ELF-1 (cell line): ENCODE data around the gene USP10.
A peak's percentile ranks its signal among the peaks of the same experiment; 100 is the strongest.
"Not testable (repeated sequence)": the region's sequence is repeated elsewhere in the genome, so short reads cannot be mapped to it uniquely, and the experiment has no call there.

ENCODE experiments used
- DNase-seq: peaks from one replicate; pipeline ENCODE4 v3.0.0-alpha.2; 2016; ENCODE audit warnings: low read depth, low spot score

The USP10 gene

DNA sequence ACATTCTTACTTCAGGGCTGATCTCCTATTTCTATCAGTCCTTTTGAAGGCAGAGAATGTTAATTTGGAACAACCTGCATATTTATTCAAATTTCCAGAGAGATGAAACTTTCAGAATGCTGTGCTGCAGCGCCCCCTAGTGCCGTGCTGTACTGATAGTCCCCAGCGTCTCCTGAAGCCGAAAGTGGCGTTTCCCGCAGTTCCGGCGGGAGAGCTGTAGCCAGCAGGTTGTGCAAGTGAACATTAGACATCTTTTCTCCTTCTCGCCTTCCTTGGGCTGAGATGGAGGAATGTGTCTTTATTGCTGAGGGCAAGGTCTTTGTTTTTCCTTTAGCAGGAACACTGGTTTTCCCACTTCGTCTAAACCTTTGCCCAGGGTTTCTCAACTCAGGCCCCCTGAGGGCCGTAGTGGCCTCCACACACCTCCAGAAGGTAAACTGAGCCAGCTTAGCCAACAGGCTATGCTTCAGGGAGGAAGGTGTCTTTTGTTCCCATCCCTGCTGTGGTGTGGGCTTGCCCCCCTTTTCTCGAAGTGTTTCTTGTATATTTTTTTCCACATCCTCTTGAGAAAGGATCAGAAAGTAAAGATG is 26.4 kb downstream of the USP10 start:
- DNase-seq, result peak; percentile 89

DNA sequence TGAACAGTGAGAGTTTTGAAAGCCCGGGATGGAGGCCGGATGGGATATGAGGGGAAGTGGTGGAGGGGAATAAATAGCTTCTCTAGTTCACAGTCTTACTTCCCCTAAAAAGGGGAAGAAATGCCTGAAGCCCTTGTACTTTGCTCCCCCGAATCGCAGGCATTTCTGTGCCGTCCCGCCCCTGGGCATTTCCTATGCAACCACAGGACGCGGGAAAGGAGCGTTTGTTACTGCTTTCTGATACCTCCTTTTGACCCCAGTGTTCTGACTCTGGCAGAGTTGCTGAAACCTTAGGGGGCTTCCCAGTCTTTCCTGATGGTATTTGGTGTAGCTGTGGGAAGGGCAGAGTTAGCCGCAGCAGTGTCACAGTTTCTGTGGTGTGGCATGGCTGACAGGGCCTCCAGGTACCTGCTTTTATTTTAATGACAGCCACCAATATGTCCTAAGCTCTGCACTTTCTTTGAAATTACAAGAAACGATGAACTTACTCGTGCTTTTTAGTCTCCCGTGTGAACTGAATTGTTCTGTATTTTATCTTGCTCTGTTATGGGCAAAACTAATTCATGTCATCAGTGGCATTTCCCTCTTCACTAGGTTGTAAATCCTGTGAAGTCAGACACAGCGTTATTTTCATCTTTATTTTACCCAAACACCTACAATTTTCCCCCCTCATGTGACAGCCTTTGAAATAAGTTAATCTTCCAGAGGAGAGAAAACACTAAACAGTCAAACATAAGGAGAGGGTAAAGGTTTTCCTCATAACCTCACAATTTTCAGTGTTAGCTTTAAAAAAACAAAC is 27.1 kb downstream of the USP10 start:
- DNase-seq, result peak; percentile 50

DNA sequence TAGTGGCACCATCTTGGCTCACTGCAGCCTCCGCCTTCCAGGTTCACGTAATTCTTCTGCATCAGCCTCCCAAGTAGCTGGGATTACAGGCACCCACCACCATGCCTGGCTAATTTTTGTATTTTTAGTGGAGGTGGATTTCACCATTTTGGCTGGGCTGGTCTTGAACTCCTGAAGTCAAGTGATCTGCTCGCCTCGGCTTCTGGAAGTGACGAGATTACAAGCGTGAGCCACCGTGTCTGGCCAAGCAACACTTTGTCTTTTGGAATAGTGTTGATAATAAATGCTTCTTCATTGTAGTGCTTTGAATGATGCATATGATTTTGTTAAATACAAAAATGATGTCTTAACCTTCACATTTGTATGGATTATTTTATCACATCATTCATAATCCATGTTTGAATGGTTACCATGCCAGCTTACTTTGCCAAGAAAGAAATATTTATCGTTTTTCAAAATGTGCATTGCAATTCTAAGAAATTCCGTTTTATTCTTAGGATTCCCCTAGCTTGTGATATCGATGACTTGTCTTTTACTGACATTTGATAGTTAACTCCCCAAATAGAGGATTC is 29.1 kb downstream of the USP10 start:
- DNase-seq, result no peak

DNA sequence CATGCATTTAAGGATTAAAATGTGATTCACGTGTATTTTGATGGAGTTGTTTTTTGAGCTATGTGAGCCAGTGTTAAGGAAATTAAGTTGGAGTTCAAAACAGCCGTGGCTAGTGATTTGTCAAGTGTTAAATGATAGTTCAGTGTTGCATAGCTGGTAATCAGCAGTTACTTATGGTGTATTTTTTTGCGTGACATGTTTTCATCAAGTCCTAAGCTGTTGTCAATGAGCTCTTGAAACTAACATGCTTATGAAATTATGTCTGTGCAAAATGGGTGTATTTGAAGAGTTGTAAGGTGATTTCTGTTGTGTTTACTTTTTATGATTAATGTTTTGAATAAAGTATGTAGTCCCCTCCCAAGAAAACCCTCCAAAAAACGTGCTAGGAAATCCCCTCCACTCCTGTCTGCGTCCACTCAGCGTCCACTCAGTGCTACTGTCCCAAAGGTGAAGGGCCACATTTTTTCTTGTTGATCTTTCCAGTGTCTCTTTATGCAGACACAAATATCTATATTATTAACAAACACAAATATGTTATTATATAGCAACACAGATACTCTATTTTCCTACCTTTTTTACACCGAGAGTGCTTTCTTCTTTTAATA is 30.0 kb downstream of the USP10 start:
- no peak for DNase-seq

DNA sequence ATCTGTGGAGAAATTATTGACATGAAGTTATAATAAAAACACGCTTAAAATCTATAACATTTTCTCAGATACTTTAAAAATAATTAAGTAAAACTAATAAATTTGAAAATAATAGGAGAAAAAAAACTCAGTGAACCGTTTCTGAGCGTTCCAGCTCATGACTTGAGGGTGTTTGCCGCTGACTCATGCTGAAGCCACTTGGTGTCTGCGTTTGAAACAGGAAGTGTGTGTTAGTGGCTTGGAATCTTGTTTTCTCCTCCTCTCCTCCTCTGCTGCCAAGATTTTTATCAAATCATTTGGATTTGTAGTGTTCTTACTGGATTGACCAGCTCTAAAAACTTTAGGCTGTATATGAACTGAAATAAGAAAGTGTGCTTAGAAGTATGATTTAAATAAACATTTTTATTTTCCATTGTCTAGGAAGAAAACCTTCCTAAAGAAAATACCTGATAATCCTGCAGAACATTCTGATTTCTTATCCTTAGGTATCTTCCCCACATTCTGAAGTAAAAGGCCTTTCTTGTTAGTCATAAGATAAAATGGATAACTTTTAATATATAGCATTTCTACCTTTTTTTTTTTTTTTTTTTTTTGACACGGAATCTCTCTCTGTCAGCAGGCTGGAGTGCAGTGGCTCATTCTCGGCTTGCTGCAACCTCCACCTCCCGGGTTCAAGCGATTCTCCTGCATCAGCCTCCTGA is 30.8 kb downstream of the USP10 start:
- peak; percentile 54 for DNase-seq

DNA sequence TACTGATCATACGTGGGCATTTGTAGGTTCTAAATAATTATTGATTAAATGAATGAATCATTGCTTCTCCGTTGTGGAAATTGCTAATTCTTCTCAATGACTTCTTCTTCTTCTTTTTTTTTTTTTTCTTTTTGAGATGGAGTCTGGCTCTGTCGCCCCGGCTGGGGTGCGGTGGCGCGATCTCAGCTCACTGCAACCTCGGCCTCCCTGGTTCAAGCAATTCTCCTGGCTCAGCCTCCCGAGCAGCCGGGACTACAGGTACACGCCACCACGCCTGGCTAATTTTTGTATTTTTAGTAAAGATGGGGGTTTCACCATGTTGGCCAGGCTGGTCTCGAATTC is 32.5 kb downstream of the USP10 start:
- DNase-seq, result not testable (repeated sequence)

DNA sequence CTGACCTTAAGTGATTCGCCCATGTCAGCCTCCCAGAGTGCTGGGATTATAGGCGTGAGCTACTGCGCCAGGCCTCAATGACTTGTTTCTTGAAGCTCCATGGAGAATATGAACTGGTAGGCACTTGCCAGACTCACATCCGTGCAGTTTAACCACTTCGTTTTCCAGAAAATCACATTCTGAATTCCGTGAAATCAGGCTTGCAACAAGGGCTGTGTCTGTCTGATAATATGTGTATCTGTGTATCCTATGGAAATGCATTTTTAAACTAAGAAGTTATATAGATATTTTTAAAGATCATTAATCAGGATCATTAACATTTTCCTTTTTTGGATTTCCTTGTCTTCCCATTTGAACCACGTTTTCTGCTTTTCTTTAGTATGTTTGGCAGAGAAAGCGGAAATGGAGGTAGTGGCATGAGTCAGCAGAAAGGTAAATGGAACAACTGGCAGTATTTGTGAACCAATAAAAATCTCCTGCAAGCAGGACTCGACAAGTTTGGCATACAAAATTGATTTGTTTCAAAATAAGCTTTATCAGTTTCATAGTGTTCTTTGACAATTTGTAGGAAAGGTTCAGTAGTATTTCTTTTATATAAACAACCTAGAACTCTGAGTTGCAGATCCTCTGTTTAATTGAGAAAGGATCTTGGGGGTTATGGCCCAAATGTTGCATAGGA is 33.0 kb downstream of the USP10 start:
- DNase-seq, result no peak

DNA sequence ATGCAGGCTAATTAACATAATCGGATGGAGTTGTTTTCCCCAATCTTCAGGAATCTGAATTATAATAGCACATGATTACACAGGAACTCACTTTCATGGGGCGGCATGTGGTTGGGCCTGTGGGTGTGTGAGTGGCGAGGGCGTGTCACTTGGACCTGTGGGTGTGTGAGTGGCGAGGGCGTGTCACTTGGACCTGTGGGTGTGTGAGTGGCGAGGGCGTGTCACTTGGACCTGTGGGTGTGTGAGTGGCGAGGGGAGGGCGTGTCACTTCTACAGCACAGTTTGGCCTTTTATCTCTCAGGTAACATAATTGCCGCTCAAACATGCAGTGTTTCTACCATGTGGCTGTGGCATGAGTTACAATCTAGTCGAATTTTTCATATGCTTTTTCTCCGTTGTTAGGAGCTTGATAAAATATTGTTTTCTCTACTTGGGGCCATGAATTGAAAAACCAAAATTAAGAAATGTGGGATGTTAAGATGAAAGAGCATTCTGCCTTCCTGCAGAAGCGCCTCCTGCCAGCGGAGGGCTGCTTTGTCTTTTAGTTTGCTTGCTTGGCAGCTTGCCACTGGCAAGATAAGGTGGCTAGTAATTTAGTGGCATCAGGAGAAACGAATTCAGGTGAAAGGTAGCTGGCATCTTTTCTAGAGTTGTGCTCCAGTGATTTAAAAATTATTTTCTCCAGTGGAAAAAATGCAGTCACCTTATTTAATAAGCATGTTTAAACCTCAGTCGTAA is 36.2 kb downstream of the USP10 start:
- DNase-seq, result no peak

DNA sequence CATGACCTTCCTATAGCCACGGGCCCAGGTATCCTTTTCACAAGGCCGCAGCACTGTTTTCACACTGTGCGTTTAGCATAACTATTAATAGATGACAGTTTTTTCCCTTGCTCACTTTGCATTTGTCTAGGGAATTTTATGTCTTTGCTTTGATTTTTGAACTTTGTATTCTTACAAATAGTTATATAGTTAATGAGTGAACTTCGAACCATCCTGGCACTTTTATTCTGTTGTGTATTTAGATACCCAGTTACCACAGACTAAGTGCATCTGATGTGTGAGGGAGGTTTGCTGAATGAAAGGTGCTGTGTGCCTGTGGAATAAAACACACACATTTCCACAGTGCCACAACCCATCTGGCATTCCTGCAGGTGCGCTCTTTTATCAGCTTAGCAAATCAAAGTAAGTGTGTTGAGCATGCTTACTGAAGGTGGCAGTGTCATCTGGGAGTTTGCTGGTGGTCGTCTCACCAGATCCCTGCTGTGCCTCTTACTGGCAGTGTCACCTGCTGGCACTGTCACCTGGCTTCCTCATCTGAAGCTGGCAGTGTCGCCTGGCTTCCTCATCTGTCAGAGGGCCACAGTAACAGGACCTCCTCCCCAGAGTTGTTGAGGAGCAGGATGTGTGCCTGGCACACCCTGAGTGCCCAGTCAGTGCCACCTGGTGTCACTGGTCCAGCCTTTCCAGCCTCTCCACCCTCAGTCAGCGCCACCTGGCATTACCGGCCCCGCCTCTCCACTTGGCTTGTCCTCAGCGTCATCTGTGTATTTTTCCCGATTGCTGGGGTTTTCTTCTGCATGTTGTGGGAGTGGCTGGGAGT is 37.6 kb downstream of the USP10 start:
- no peak for DNase-seq

DNA sequence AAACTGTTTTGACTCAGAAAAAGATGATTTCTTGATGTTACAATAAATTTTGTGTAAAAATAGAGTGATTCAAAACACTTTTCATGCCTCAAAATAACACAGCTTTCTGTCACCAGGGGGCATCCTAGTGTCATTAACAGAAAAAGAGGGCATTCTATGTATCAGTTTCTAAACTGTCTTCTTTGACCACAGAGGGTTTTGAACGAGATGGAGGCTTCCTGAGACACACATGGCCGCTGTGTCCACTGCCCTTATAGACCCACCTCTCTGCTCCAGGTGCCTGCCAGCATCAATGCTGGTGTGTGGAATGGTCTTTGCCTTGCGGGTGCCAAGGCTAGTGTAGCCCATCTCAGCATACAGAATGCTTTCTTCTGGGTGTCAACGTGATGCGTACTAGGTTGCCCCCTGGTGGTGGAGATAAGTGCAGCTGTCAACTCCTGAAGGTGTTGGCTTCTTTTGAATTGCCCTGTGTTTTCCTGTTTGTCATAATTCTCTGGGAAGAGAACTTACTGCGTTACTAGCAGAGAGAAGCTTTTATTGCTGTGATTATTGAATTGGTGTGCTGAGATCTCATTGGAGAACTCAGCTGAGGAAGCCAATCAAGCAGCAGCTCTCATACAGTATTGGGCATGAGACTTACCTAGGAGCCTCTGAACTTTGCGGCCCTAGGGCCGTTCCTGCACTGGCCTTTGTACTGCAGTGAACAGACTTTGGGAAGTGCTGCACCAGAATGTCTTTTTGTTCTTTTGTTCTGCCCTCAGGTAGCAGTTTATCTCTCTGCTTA is 38.6 kb downstream of the USP10 start:
- DNase-seq, result peak; percentile 88

DNA sequence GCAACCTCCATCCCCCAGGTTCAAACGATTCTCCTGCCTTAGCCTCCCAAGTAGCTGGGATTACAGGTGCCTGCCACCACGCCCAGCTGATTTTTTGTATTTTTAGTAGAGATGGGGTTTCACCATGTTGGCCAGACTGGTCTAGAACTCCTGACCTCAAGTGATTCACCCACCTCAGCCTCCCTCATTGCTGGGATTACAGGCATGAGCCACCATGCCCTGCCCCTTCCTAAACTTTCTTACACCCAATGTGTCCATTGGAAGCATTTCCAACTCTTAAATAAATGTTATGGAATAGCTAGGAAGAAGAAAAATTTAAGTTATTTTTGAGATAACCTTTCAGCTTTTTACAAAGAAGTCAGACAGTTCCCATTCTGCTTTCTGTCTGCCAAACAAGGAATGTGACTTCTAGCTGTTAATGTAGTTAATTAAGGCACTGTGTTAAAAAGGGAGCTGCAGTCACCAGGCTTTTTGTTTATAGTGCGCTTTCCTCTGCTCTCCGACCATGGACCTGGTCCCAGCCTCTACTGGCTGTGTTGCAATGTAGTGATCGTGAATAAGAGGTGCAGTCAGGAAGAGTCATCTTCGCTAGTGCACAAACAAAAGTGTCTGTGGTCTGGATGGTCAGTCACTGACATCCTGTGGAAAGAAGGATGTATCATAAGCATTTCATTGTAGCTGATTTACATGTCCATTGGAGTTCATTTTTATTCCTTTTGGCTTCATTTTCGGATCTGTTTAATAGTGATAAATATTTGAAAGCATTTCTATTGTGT is 39.7 kb downstream of the USP10 start:
- DNase-seq, result no peak

DNA sequence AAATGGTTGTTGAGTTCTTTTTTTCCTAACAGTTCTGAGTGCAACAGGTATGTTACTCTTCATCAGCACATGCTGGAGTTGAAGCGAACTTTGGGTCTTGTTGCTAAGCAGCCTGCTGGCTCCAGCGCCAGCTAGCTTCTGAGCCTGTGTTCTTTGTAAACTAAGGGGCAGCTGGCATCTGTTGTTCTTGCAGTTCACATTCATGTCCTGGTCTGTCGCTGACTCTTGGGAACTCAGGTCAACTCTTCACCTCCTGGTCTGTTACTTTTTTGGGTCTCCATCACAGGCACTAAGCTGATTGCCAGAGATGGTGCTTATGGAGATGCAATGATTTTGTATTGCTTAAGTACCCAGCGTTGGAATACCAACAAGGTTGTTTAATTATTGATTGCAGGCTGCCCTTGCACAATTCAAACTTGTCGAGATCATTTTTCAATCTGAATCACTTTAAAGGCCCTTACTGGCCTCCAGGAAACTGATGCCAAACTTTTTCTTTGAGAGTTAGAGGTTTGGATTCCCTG is 40.9 kb downstream of the USP10 start:
- DNase-seq, result no peak

DNA sequence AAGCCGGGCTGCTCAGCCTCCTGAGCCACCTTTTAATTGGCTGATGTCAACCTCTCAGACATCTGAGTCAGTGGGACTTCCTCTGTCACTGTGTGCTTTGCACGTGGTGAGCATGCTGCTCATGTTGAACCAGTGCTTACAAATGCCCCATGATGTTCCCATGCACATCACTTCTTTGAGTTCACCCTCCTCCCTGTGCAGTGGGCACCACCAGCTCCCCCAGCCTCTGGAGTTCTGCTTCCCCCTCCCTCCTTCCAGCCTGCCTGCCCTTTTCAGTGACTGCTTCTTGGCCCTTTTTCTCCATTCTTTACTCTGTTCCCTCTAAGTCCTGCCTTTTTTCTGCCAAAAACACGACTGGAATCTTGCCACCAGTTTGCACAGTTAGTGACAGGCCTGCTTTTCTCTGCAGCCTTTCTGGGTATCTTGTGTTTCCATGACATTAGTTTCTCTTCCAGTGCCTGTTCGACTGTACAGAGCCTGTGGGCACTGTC is 41.6 kb downstream of the USP10 start:
- no peak for DNase-seq

DNA sequence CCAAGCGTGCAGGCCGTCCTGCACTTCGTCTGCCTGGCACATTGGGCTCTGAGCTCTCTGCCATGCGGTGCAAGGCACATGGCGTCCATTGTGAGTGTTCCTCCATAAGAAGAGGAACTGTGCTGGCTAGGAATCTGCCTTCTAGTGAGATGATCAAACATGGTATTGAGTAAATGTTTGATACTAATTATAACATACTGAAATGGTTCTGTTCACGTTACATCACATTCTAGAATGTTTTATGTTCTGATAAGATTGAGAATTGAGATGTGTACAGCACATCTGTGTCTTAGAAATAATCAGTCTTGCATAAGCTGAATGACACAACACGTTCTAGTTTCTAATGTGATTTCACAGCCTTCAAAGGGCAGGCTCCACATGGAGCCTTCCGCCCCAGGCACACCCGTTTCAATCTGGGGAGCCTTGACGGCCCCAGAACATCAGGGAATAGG is 42.9 kb downstream of the USP10 start:
- DNase-seq, result no peak

DNA sequence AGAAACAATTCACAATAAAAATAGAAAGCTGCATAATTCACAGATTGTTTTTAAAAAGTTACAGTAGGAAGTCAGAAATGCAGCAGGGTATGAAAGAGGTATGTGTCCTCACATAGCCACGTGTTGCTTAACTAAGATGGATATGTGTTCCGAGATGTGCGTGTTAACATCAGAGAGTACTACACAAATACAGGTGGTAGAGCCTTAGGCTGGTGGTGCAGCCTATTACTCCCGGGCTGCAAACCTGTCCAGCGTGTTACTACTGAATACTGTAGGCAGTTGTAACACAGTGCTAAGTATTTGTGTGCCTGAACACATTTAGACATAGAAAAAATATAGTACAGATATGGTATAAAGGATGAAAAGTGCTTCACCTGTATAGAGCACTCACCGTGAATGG is 46.4 kb downstream of the USP10 start:
- no peak for DNase-seq

DNA sequence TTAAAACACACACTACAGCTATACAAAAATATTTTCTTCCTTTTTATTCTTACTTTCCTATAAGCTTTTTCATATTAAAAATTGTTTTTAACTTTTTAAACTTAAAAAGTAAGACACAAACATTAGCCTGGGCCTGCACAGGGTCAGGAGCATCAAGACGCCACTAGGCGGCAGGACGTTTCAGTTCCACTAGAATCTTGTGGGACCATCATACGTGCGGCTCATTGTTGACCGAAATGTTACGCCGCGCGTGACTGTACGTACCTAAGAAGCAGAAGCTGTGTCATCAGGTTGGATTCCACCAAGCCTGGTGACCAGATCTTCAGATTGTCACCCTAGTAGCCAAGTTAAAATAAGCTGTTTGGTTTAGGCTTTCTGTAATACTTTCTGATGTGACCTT is 47.1 kb downstream of the USP10 start:
- no peak for DNase-seq

DNA sequence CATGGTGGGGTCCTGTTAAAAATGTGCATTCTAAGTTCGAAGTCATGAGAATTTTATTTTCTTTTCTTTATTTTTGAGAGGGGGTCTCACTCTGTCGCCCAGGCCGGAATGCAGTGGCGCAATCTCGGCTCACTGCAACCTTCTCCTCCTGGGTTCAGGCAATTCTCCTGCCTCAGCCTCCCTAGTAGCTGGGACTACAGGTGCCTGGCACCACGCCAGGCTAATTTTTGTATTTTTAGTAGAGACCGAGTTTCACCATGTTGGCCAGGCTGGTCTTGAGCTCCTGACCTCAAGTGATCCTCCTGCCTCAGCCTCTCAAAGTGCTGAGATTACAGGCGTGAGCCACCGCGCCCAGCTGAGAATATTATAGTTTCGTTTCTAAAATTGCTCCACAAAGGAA is 48.4 kb downstream of the USP10 start:
- not testable (repeated sequence) for DNase-seq

DNA sequence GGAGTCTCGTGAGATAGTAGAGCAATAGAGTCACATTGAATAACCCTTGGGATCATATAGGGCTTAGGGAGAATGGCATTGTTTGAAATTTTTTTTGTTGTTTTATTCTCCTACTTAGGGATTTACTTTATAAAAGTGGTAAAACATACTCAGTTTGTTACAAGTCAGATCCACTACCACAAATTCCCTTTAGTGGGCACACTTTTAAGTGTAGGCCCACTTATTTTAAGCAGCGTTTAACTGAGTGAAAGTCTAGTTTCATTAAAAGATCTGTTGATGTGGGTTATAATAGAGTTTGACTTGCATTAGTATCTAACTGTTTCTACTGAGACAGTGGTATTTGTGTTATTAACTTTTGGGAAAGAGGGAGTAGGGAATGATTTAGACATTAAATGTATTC is 49.3 kb downstream of the USP10 start:
- DNase-seq, result no peak
